ENCODE data around the gene ENTPD3. TPM values are rescaled to one million over a fixed set of nuclear protein-coding genes. Genes with fewer than 3 reads are reported as not detected.

ENTPD3 gene
- total and polyA plus RNA-seq, 2 of the 13 experiments (the other 11 are each of a cell fraction or from before 2014, with no cell fraction given): 0.07 TPM; not detected in 1

- CTCF ChIA-PET (ENCODE audit: low intra/inter-chr PET ratio, low total read pairs): no interaction called here
- WGBS (ENCODE audit: low lambda C conversion rate): 88% methylated on average over 9 of the region's 9 CpGs
- TF ChIP-seq ZNF335 (CRISPR knock-in tag; IDR thresholded peaks at IDR 0.05): no peak
- TF ChIP-seq POLR2AphosphoS5 (IDR thresholded peaks at IDR 0.05; ENCODE audit: low read depth, low read length): 0 out of 2 replicates have a peak, but pooled peaks have one; percentile 6
- TF ChIP-seq SMAD9 (CRISPR knock-in tag; IDR thresholded peaks at IDR 0.05): no peak
- no peak for TF ChIP-seq ZBTB7A (CRISPR knock-in tag; IDR thresholded peaks at IDR 0.05)
- no peak for TF ChIP-seq ATF2 (CRISPR knock-in tag; IDR thresholded peaks at IDR 0.05)
- no peak for TF ChIP-seq HNRNPLL (IDR thresholded peaks at IDR 0.05; ENCODE audit: low read depth, low read length, poor library complexity, severe bottlenecking)
- peak; percentile 37; the same call in 1 of the 2 replicates for TF ChIP-seq RBFOX2 (IDR thresholded peaks at IDR 0.05; ENCODE audit: low read depth, low read length)
- no peak for TF ChIP-seq THAP7 (CRISPR knock-in tag; IDR thresholded peaks at IDR 0.05)
- TF ChIP-seq RBM22 (optimal IDR thresholded peaks at IDR 0.05; ENCODE audit: low read length): peak; percentile 36
- no peak for TF ChIP-seq MIXL1 (CRISPR knock-in tag; IDR thresholded peaks at IDR 0.05)
- no peak for TF ChIP-seq ZNF121 (CRISPR knock-in tag; IDR thresholded peaks at IDR 0.05)
- no peak for TF ChIP-seq HNRNPH1 (optimal IDR thresholded peaks at IDR 0.05; ENCODE audit: low read depth, low read length)
- no peak for TF ChIP-seq CC2D1A (CRISPR knock-in tag; IDR thresholded peaks at IDR 0.05)
- TF ChIP-seq RXRA (CRISPR knock-in tag; IDR thresholded peaks at IDR 0.05): no peak
- TF ChIP-seq MBD4 (IDR thresholded peaks at IDR 0.05; ENCODE audit: borderline replicate concordance, low read length): no peak
- no peak for TF ChIP-seq ZNF720 (CRISPR knock-in tag; IDR thresholded peaks at IDR 0.05)
- TF ChIP-seq EED (CRISPR knock-in tag; IDR thresholded peaks at IDR 0.05): no peak
- TF ChIP-seq ZNF687 (CRISPR knock-in tag; IDR thresholded peaks at IDR 0.05): no peak
- peak; percentile 48; the same call in 1 of the 2 replicates for TF ChIP-seq POLR2G (IDR thresholded peaks at IDR 0.05; ENCODE audit: low read depth, low read length)
- TF ChIP-seq BCL6 (CRISPR knock-in tag; IDR thresholded peaks at IDR 0.05): no peak
- peaks cover 7% of the 10 kb centered on the region for H3K79me2 ChIP-seq (ENCODE audit: insufficient read depth, low read length)
- DNase-seq (ENCODE audit: low spot score) (no peak), ATAC-seq (peak; percentile 4; the same call in 1 of the 3 replicates), FAIRE-seq (no peak)
- no peaks in the 10 kb centered on the region for H3K9me3 ChIP-seq (ENCODE audit: low read length)
- no peak overlapping the region for H3K4me3 ChIP-seq (replicated peaks in 1 of 3; ENCODE audit: insufficient read depth in 1 of 3, low read depth in 2 of 3, low read length in 3 of 3)
- BruUV-seq (replicated peaks): no TSS peak
- H3K4me1 ChIP-seq (ENCODE audit: insufficient read depth, low read length): peaks cover 24% of the 10 kb centered on the region
- H2AFZ ChIP-seq (ENCODE audit: low read length): no peak overlapping the region
- no peaks in the 10 kb centered on the region for H3K27me3 ChIP-seq (ENCODE audit: control insufficient read depth in 1 of 2, insufficient read depth in 2 of 2, low read length in 2 of 2)
- POLR2A ChIA-PET: interaction anchor here (0.9 to 3.6 kb wide), 5 partner anchors 11 to 41 kb away, joined by 3 to 14 read pairs (median 4); partner anchors contain the start of genes ZNF619 and ZNF620
- no peak overlapping the region for H3K9ac ChIP-seq (ENCODE audit: insufficient read depth, low read depth, low read length)
- H3K4me2 ChIP-seq (ENCODE audit: low read depth, low read length): no peak overlapping the region
- H4K20me1 ChIP-seq (ENCODE audit: insufficient read depth, low read length): peaks cover 8% of the 10 kb centered on the region
- in situ Hi-C loops (cut with HindIII; ENCODE audit: extremely low pct_ligation_motif_present, low pct_unique_long_range_greater_than_20kb) (no loop called here), intact Hi-C loops (cut with micrococcal nuclease; ENCODE audit: unreplicated experiment) (no loop called here)
- H3K27ac ChIP-seq (ENCODE audit: extremely low read length, insufficient read depth, low read length): no peak overlapping the region
- H3K36me3 ChIP-seq (replicated peaks in 1 of 2; ENCODE audit: control insufficient read depth in 1 of 2, insufficient read depth in 2 of 2, low read length in 2 of 2): peaks cover 8 to 27% of the 10 kb centered on the region in 2 experiments
These were observed 77.5 kb downstream of the ENTPD3 start for GRCh38 chr3:40464339-40465110.
